K562 (cell line): ENCODE data around the gene MITF. TPM values are rescaled to one million over a fixed set of nuclear protein-coding genes. Genes with fewer than 3 reads are reported as not detected.
A peak's percentile ranks its signal among the peaks of the same experiment; 100 is the strongest.

Experiments
- CBX1 ChIP-seq: sonication (generic); IDR thresholded peaks from 2 replicates; pipeline ENCODE4 v1.6.1; 2016; ENCODE audit warnings: antibody characterized with exemption, low read depth, mild to moderate bottlenecking
- EHMT2 ChIP-seq: fragments of 450-650 bp; IDR thresholded peaks from 2 replicates; pipeline ENCODE4 v1.6.1; 2018; ENCODE audit warnings: antibody characterized with exemption
- L3MBTL2 ChIP-seq: fragments of 450-650 bp; IDR thresholded peaks from 2 replicates; pipeline ENCODE4 v1.6.1; 2016; ENCODE audit warnings: mild to moderate bottlenecking, moderate library complexity
- MGA ChIP-seq: fragments of 450-650 bp; IDR thresholded peaks from 2 replicates; pipeline ENCODE4 v1.6.1; 2016; ENCODE audit warnings: mild to moderate bottlenecking, moderate library complexity
- ZNF830 ChIP-seq: fragments of 250-450 bp; sonication (Bioruptor Pico); IDR thresholded peaks from 2 replicates; pipeline ENCODE4 v1.5.0; 2021; ENCODE audit warnings: mild to moderate bottlenecking
- polyA plus RNA-seq, 8 experiments: library from polyadenylated mRNA; depleted of rRNA in 4 of 8; stranded (reverse) in 5 of 8; unstranded in 3 of 8; fragments of >200 nt; fragmentation: Nextera tagmentation in 2 of 8; fragmentation: Illumina TruSeq in 1 of 8; extraction: Ambion mirVana in 2 of 8; extraction: Trizol in 1 of 8; gene quantifications; 2 replicates each; pipeline versions ENCODE4 v1.2.1 to v1.2.3, GENCODE V29; 2011 to 2014; ENCODE audit warnings: inconsistent platforms in 1 of 8, missing spikeins in 1 of 8
- total RNA-seq, 7 experiments: library from RNA; depleted of rRNA in 6 of 7; stranded (reverse); fragments of >200 nt in 6 of 7; fragmentation: Illumina TruSeq in 2 of 7; extraction: Trizol in 2 of 7; gene quantifications; 2 replicates each; pipeline versions ENCODE4 v1.2.1 to v1.2.3, GENCODE V29; 2011 to 2021; ENCODE audit warnings: low replicate concordance in 1 of 7
- TF ChIP-seq, protein P1 (sequence below): sonication (generic); IDR thresholded peaks from 2 replicates; pipeline ENCODE4 v1.6.1; 2016

Gene MITF
- total and polyA plus RNA-seq, 9 of the 15 experiments (the other 6 are each of a cell fraction or from before 2014, with no cell fraction given), result 5.6 to 14.9 (median 11.1) TPM

DNA sequence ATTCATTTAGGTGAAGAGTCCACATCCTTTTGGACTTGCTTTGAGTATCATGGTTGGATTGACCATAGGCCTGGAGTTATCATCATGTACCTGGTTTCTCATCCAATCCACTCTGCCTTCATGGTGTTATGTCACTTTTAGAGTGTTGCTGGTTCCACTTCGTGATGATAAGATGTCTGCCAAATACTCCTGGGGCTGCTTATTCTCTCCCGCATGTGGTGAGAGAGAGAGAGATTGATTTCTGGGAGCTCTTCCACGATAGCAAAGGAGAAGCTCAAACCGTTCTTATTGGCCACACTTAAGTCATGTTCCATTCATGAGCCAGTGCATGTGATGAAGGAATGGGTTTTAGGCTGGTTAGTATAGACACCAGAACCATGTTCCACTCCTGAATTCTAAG, 47.6 kb downstream of the MITF start (continued):
- TF ChIP-seq MGA (peak; percentile 45; the same call in 1 of the 2 replicates), L3MBTL2 (peak; percentile 56; the same call in 1 of the 2 replicates), ZNF830 (CRISPR knock-in tag) (no peak), CBX1 (no peak), EHMT2 (0 out of 2 replicates have a peak, but pooled peaks have one; percentile 43)
- TF ChIP-seq, protein P1, sequence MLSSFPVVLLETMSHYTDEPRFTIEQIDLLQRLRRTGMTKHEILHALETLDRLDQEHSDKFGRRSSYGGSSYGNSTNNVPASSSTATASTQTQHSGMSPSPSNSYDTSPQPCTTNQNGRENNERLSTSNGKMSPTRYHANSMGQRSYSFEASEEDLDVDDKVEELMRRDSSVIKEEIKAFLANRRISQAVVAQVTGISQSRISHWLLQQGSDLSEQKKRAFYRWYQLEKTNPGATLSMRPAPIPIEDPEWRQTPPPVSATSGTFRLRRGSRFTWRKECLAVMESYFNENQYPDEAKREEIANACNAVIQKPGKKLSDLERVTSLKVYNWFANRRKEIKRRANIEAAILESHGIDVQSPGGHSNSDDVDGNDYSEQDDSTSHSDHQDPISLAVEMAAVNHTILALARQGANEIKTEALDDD, result peak; percentile 40; the same call in 1 of the 2 replicates
